HG03442 (cell line): ENCODE results near the gene MTFP1.
"Not testable (repeated sequence)": the region's sequence is repeated elsewhere in the genome, so short reads cannot be mapped to it uniquely, and the experiment has no call there.

Source experiments
- ATAC-seq: cut with Tn5 transposase; IDR thresholded peaks from one replicate; pipeline ENCODE4 v1.9.1; 2021; ENCODE audit warnings: mild to moderate bottlenecking, moderate library complexity; ENCODE audit not compliant: unreplicated experiment

MTFP1 gene

DNA sequence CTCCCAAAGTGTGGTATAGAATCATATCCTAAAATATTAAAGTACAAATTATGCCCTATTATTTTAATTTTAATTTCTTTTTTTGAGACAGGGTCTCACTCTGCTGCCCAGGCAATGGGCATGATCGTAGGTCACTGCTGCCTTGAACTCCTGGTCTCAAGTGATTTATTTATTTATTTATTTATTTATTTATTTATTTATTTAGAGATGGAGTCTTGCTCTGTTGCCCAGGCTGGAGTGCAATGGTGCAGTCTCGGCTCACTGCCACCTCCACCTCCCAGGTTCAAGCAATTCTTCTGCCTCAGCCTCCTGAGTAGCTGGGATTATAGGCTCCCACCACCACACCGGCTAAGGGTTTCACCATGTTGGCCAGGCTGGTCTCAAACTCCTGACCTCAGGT lies 24.5 kb upstream of the MTFP1 start:
- ATAC-seq: not testable (repeated sequence)

GRCh38 chr22:30402028-30402765 lies 23.4 kb upstream of the MTFP1 start:
- no peak for ATAC-seq

DNA sequence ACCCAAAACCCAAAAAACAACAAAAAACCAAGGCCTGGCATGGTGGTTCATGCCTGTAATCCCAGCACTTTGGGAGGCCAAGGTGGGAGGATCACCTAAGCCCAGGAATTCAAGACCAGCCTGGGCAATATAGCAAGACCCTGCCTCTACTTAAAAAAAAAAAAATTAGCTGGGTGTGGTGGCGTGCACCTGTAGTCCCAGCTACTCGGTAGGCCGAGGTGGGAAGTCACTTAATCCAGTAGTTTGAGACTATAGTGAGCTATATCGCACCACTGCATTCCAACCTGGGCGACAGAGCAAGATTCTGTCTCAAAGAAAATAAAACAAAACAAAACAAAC lies 22.8 kb upstream of the MTFP1 start:
- not testable (repeated sequence) for ATAC-seq

DNA sequence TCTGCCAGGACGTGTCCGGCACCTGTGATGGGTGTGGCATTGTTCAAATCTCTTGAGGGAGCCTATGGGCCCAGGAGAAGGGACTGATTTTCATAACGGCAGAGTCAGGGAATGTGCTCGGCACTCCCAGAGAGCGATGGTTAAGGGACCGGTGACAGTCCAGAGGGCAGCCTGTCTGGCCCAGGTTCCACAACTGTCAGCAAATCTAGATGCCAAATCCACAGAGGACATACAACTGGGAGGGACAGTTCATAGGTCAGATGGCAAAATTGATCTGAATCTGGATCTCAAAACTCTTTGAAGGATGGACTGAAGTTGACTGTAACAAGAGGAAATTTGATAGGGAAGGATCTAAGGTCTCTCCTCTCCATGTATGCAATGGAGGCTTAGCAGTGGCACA lies 21.3 kb upstream of the MTFP1 start:
- ATAC-seq: no peak

DNA sequence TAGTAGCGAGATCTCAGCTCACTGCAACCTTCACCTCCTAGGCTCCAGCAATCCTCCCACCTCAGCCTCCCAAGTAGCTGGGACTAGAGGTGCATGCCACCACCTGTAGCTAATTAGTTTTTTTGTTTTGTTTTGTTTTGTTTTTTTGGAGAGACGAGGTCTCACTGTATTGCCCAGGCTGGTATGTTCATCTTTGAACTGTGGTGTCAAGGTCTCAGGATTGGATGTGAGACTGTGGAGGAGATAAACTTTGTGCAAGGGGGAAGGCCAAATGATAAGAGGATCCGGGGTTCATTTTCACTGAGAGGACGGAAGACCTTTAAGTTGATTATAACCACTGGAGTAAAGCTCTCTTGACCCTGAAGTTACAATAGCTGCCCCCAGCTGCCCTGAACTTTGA lies 19.8 kb upstream of the MTFP1 start:
- ATAC-seq: no peak

GRCh38 chr22:30406400-30406799 lies 19.2 kb upstream of the MTFP1 start:
- no peak for ATAC-seq

GRCh38 chr22:30408388-30409102 lies 17.0 kb upstream of the MTFP1 start:
- no peak for ATAC-seq

- ATAC-seq: no peak
These were observed 13.8 kb upstream of the MTFP1 start for GRCh38 chr22:30411780-30412179.

DNA sequence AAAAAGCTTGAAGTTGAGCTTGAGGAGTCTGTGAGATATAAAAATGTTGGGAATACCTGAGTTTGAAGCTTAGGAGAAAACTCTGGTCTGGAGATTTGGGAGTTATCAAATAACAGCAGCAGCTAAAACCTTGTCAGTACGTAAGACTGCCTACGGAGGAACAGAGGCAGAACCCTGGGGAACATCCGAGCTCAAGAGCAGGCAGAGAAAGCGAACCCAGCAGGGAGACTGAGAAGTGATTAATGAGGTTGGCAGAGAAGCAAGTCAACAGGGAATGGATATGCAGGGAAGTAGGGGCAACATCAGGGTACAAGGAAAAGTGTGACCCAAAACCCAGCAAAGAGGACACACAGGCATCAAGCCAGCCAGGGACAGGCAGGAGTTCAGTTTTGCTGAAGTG lies 12.6 kb upstream of the MTFP1 start:
- ATAC-seq: no peak

- no peak for ATAC-seq
These were observed 11.6 kb upstream of the MTFP1 start for GRCh38 chr22:30413745-30414524.

- ATAC-seq: no peak
These were observed 11.0 kb upstream of the MTFP1 start for GRCh38 chr22:30414525-30415047.

DNA sequence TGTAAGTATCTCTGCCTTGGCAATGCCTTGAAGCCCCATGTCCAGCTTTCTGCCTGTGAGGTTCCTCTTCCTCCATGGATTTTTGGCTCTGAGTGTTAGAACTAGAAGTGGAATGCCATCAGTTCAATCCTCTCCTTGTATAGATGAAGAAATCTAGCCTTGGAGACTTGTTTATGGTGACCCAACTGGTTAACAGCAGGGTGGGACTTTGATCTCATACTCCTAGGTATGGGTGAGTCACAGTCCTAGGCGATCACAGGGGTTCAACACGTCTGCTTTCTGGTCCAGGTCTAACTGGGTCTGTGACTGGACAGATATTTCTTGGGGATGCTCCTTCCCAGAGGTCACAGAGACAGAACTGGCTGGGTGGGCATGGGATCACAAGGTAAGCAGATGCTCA lies 9.2 kb upstream of the MTFP1 start:
- ATAC-seq: no peak

- no peak for ATAC-seq
These were observed 8.7 kb upstream of the MTFP1 start for GRCh38 chr22:30416837-30417236.

DNA sequence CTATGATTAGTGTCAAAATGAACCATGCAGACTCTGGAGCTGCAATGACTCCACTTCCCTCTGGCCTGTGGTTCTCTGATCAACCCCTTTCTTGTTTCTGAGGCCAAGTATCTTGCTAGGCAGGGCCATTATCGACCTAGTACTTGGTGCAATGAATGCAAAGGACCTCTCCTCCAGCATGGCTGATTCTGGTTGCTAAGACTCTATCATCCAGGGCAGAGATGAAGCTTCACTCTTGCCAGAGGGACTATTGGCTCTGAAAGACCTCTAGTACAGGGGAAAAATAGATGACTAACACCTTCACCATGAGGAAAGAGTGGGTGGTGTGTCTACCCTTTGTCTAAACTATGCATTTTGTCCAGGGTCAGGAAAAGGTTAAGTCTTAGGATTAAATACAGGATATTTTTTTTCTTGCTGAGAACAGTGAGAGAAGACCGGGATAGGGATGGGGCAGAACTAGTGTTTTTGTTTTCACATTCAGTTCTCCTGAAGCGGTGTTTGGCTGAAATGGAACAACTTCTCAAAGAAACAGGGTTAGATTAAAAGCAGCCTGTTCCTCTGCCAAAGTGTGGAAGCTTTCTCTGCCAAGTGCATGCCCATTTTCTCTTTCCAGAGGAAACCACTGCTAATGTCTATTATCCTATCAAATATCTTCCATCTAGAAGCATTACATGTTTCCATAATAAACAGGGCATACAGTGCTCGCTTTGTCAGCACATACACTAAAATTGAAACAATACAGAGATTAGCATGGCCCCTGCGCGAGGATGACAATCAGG lies 5.0 kb upstream of the MTFP1 start:
- no peak for ATAC-seq

GRCh38 chr22:30421695-30422480 lies 3.7 kb upstream of the MTFP1 start:
- no peak for ATAC-seq

DNA sequence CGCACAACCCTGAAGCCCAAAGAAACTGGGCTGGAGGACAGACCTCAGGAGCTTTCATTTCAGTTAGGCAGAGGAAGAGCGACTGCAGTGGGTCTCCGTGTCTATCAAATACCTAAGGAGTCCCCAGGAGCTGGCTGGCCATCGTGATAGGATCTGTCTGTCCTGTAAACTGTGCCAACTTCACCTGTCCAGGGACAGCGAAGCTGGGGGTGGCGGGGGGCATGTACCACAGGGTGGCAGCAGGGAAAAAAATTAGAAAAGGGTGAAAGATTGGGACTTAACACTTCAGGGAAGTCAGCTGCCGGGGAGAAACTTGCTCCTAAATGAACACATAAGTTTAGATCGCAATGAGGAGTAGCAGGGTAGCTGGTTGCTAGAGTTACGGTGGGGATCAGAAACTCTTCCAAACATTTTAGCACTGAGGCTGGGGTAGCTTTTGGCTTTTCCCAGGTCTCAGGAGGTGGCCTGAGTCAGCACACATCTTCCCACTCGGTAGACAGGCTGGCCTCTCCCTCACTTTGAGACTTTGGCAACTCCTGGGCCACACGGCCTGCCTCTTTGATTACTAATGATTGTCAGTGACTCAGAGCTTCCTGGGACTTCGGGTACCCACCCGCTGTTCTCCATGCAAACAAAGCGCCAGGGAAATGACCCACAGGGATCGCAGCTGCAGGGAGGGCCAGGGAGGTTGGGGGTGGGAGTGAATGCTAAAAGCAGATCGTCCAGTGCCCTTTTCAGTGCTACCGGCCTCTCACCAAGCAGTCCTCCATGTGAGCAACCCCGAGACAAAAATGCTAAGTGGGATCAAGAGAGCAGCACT lies 2.9 kb upstream of the MTFP1 start:
- no peak for ATAC-seq

DNA sequence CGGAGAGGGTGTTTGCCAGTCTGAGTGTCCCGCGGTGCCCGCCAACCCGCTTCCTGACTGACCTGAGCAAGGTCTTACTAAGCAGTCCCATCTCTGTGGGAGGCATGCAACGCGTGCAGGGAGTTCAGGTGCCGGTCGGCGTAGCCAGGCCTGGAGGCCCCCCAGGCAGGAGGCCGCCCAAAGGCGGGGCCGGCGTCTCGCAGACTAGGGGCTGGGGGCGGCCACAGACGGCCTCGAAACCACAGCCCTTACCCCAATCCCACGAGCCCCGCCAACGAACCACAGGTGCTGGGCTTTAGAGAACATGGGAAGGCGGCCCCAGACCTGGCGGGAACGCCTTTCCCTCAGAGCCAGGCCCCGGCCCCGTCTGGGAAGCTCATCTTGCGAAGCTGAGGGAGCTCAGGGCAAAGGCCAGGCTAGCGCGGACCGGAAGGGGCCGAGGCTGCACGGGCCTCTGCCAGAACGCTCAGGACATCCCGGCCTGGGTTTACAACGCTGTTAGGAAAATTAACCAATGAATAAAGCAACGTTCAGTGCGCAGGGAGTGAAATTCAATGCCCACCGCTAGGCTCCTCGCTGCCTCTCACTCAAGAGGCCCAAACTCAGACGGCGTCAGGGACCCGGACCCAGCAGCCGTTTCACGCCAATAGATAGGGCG lies 2.1 kb upstream of the MTFP1 start:
- ATAC-seq: peak; percentile 21

- ATAC-seq: peak; percentile 81
These were observed 1.5 kb upstream of the MTFP1 start for GRCh38 chr22:30423959-30424533.
